Ascending aorta (tissue), 2 donors: ENCODE measurements around the gene IL11. TPM values are rescaled to one million over a fixed set of nuclear protein-coding genes. Genes with fewer than 3 reads are reported as not detected.

Experiments used
- DNase-seq, 2 donors: peaks; one replicate each; pipeline ENCODE4 v3.0.0-alpha.2; 2019; ENCODE audit warnings: low spot score in 2 of 2
- H3K27ac ChIP-seq, 2 donors: fragments of 200-600 bp; sonication (generic); one replicate each; pipeline ENCODE4 v1.5.1; 2016 to 2017; ENCODE audit warnings: mild to moderate bottlenecking in 1 of 2
- H3K27me3 ChIP-seq: fragments of 200-600 bp; sonication (generic); one replicate; pipeline ENCODE4 v1.5.1; 2017
- H3K36me3 ChIP-seq, 2 donors: fragments of 200-600 bp; sonication (generic); one replicate each; pipeline ENCODE4 v1.5.1; 2016
- H3K4me1 ChIP-seq, 2 donors: fragments of 200-600 bp; sonication (generic); one replicate each; pipeline ENCODE4 v1.5.1; 2016 to 2017; ENCODE audit warnings: mild to moderate bottlenecking in 1 of 2
- H3K4me3 ChIP-seq, 2 donors: fragments of 200-600 bp; sonication (generic); one replicate each; pipeline ENCODE4 v1.5.1; 2016 to 2017; ENCODE audit warnings: mild to moderate bottlenecking in 1 of 2
- H3K9me3 ChIP-seq, 2 donors: fragments of 200-600 bp; sonication (generic); one replicate each; pipeline ENCODE4 v1.5.1; 2016
- CTCF ChIP-seq, 3 experiments: fragments of 200-600 bp in 2 of 3; fragments of 450-650 bp in 1 of 3; sonication (generic) in 2 of 3; IDR thresholded peaks; one replicate each; pipeline ENCODE4 v1.5.1; 2016 to 2019; ENCODE audit warnings: antibody characterized with exemption in 3 of 3, mild to moderate bottlenecking in 1 of 3, moderate library complexity in 1 of 3
- intact Hi-C: fragments of 100-400 bp; cut with DNase I; formaldehyde crosslinking; loops from one replicate; pipeline ENCODE4 v1.15.1; 2023
- total RNA-seq: library from RNA; depleted of rRNA; stranded (reverse); fragments of >200 nt; gene quantifications from one replicate; pipeline ENCODE4 v1.1.0, GENCODE V29; 2016

Gene IL11
- total RNA-seq, 1 donor from 2014 or later, result not detected

- no peak for TF ChIP-seq CTCF (IDR thresholded peaks at IDR 0.05)
- intact Hi-C loops, result no loop called here
Measured at GRCh38 chr19:55373306-55373992, 3.2 kb upstream of the IL11 start.

GRCh38 chr19:55372316-55373081, 2.2 kb upstream of the IL11 start:
- Histone ChIP-seq H3K9me3 (no peaks in the 10 kb centered on the region), H3K4me3 (no peak overlapping the region), H3K4me1 (peaks cover 0 to 5% of the 10 kb centered on the region in 2 donors), H3K27ac (no peak overlapping the region), H3K36me3 (no peaks in the 10 kb centered on the region), H3K27me3 (peaks cover 18% of the 10 kb centered on the region)
- intact Hi-C loops, result no loop called here
- DNase-seq, result no peak
- no peak for TF ChIP-seq CTCF (IDR thresholded peaks at IDR 0.05)

More at GRCh38 chr19:55373306-55373992, 3.2 kb upstream of the IL11 start:
- H3K9me3 ChIP-seq, result no peaks in the 10 kb centered on the region
- DNase-seq, result no peak
- no peak overlapping the region for H3K27ac ChIP-seq
- no peaks in the 10 kb centered on the region for H3K36me3 ChIP-seq
- H3K4me3 ChIP-seq, result no peak overlapping the region
- H3K27me3 ChIP-seq, result peaks cover 18% of the 10 kb centered on the region
- H3K4me1 ChIP-seq, result peaks cover 0 to 5% of the 10 kb centered on the region in 2 donors

GRCh38 chr19:55369653-55370304, 484 bp downstream of the IL11 start:
- DNase-seq, result no peak

GRCh38 chr19:55368701-55369563, 1.3 kb downstream of the IL11 start:
- intact Hi-C loops, result no loop called here

More at GRCh38 chr19:55369653-55370304, 484 bp downstream of the IL11 start:
- intact Hi-C loops, result no loop called here
- Histone ChIP-seq H3K27ac (no peak overlapping the region), H3K9me3 (no peaks in the 10 kb centered on the region), H3K4me3 (peak overlapping the region in 1 of 2 donors; percentile 32), H3K27me3 (peaks cover 14% of the 10 kb centered on the region), H3K36me3 (no peaks in the 10 kb centered on the region), H3K4me1 (peaks cover 0 to 5% of the 10 kb centered on the region in 2 donors)
- TF ChIP-seq CTCF (IDR thresholded peaks at IDR 0.05), result no peak

More at GRCh38 chr19:55368701-55369563, 1.3 kb downstream of the IL11 start:
- H3K27ac ChIP-seq, result no peak overlapping the region
- H3K4me1 ChIP-seq, result peaks cover 0 to 5% of the 10 kb centered on the region in 2 donors
- H3K27me3 ChIP-seq, result peaks cover 11% of the 10 kb centered on the region
- DNase-seq, result no peak
- TF ChIP-seq CTCF (IDR thresholded peaks at IDR 0.05), result no peak
- peak overlapping the region; percentile 43 to 50 for H3K4me3 ChIP-seq
- H3K36me3 ChIP-seq, result no peaks in the 10 kb centered on the region
- no peaks in the 10 kb centered on the region for H3K9me3 ChIP-seq
